ENCODE data around the gene GDPD4.
A peak's percentile ranks its signal among the peaks of the same experiment; 100 is the strongest.

GDPD4 gene

GRCh38 chr11:77308838-77309237 lies 7.4 kb upstream of the GDPD4 start (continued):
- TF ChIP-seq ZNF223 (tag by site-specific recombination; IDR thresholded peaks at IDR 0.05) = no peak
- TF ChIP-seq ZSCAN16 (tag by site-specific recombination; IDR thresholded peaks at IDR 0.05) = no peak
- no peak for TF ChIP-seq ZNF239 (tag by site-specific recombination; IDR thresholded peaks at IDR 0.05)
- no peak for TF ChIP-seq ZNF184 (tag by site-specific recombination; IDR thresholded peaks at IDR 0.05)
- no peak for TF ChIP-seq ZNF416 (tag by site-specific recombination; IDR thresholded peaks at IDR 0.05)
- TF ChIP-seq BCL11A (tag by site-specific recombination; IDR thresholded peaks at IDR 0.05; ENCODE audit: low read depth) = no peak
- no peak for TF ChIP-seq ZNF488 (tag by site-specific recombination; IDR thresholded peaks at IDR 0.05)
- TF ChIP-seq ZNF175 (tag by site-specific recombination; IDR thresholded peaks at IDR 0.05) = no peak
- TF ChIP-seq ZNF747 (tag by site-specific recombination; IDR thresholded peaks at IDR 0.05) = no peak

GRCh38 chr11:77303328-77303727 lies 1.8 kb upstream of the GDPD4 start:
- ChIA-PET CTCF (no interaction called here), POLR2A (no interaction called here)

GRCh38 chr11:77302752-77303151 lies 1.3 kb upstream of the GDPD4 start:
- no peaks in the 10 kb centered on the region for H3K36me3 ChIP-seq (ENCODE audit: control insufficient read depth in 2 of 2, insufficient read depth in 1 of 2, low read length in 2 of 2)
- H3K4me3 ChIP-seq (ENCODE audit: low read depth, low read length) = no peak overlapping the region
- no peaks in the 10 kb centered on the region for H3K9me3 ChIP-seq (ENCODE audit: control insufficient read depth, insufficient read depth, low read depth, low read length)
- POLR2A ChIA-PET = no interaction called here
- CTCF ChIA-PET = no interaction called here
- no peak overlapping the region for H3K27ac ChIP-seq (ENCODE audit: extremely low read depth, low read depth, low read length)
- no peaks in the 10 kb centered on the region for H3K4me1 ChIP-seq (ENCODE audit: control insufficient read depth, insufficient read depth, low read length)
- no peak for TF ChIP-seq SP2 (tag by site-specific recombination; IDR thresholded peaks at IDR 0.05)

More at GRCh38 chr11:77303328-77303727, 1.8 kb upstream of the GDPD4 start:
- no peaks in the 10 kb centered on the region for H3K4me1 ChIP-seq (ENCODE audit: control insufficient read depth, insufficient read depth, low read length)
- no peaks in the 10 kb centered on the region for H3K36me3 ChIP-seq (ENCODE audit: control insufficient read depth in 2 of 2, insufficient read depth in 1 of 2, low read length in 2 of 2)
- no peak overlapping the region for H3K27ac ChIP-seq (ENCODE audit: extremely low read depth, low read depth, low read length)
- H3K9me3 ChIP-seq (ENCODE audit: control insufficient read depth, insufficient read depth, low read depth, low read length) = no peaks in the 10 kb centered on the region
- no peak overlapping the region for H3K4me3 ChIP-seq (ENCODE audit: low read depth, low read length)
- no peak for TF ChIP-seq ZNF133 (tag by site-specific recombination; IDR thresholded peaks at IDR 0.05)
- TF ChIP-seq ZNF645 (tag by site-specific recombination; IDR thresholded peaks at IDR 0.05) = no peak
- TF ChIP-seq SCRT2 (tag by site-specific recombination; IDR thresholded peaks at IDR 0.05) = 0 out of 2 replicates have a peak, but pooled peaks have one; percentile 30

- no peaks in the 10 kb centered on the region for H3K9me3 ChIP-seq (ENCODE audit: control insufficient read depth, insufficient read depth, low read depth, low read length)
- no peaks in the 10 kb centered on the region for H3K4me1 ChIP-seq (ENCODE audit: control insufficient read depth, insufficient read depth, low read length)
- ChIA-PET POLR2A (no interaction called here), CTCF (no interaction called here)
- TF ChIP-seq ZNF324 (tag by site-specific recombination; IDR thresholded peaks at IDR 0.05) (no peak), ZFP37 (tag by site-specific recombination; IDR thresholded peaks at IDR 0.05) (no peak), ZFP3 (tag by site-specific recombination; IDR thresholded peaks at IDR 0.05; ENCODE audit: low read depth) (no peak), ZNF610 (tag by site-specific recombination; IDR thresholded peaks at IDR 0.05; ENCODE audit: borderline replicate concordance) (no peak), RBAK (tag by site-specific recombination; IDR thresholded peaks at IDR 0.05) (no peak), ZNF623 (tag by site-specific recombination; IDR thresholded peaks at IDR 0.05) (no peak), ZNF169 (tag by site-specific recombination; IDR thresholded peaks at IDR 0.05) (no peak), ZNF292 (tag by site-specific recombination; IDR thresholded peaks at IDR 0.05; ENCODE audit: borderline replicate concordance, low read depth) (no peak), ZNF473 (tag by site-specific recombination; IDR thresholded peaks at IDR 0.05) (no peak), ZNF704 (tag by site-specific recombination; IDR thresholded peaks at IDR 0.05) (no peak), YY2 (tag by site-specific recombination; IDR thresholded peaks at IDR 0.05) (no peak)
- H3K4me3 ChIP-seq (ENCODE audit: low read depth, low read length) = no peak overlapping the region
- H3K36me3 ChIP-seq (ENCODE audit: control insufficient read depth in 2 of 2, insufficient read depth in 1 of 2, low read length in 2 of 2) = no peaks in the 10 kb centered on the region
- H3K27ac ChIP-seq (ENCODE audit: extremely low read depth, low read depth, low read length) = no peak overlapping the region
Measured at GRCh38 chr11:77300695-77301094, 791 bp downstream of the GDPD4 start.

Measured in HEK293 (cell line).